ENCODE data around the gene BBS12. TPM values are rescaled to one million over a fixed set of nuclear protein-coding genes. Genes with fewer than 3 reads are reported as not detected.

Gene BBS12
- total and polyA plus RNA-seq, 2 experiments from 2014 or later, result 2.3 to 2.6 TPM

- Histone ChIP-seq H3K4me3 (no peak overlapping the region), H3K79me2 (replicated peaks; ENCODE audit: insufficient read depth) (no peaks in the 10 kb centered on the region), H3K4me1 (ENCODE audit: insufficient read depth) (no peaks in the 10 kb centered on the region), H3K36me3 (ENCODE audit: insufficient read depth) (no peaks in the 10 kb centered on the region), H3K4me2 (no peak overlapping the region), H4K20me1 (replicated peaks; ENCODE audit: insufficient read depth) (no peaks in the 10 kb centered on the region), H3K27me3 (ENCODE audit: insufficient read depth) (no peaks in the 10 kb centered on the region), H3K9me2 (ENCODE audit: insufficient read depth) (no peaks in the 10 kb centered on the region), H2AFZ (no peak overlapping the region), H3K27ac (ENCODE audit: low read depth) (no peak overlapping the region), H3F3A (replicated peaks; ENCODE audit: low read depth) (no peaks in the 10 kb centered on the region; the same call in 1 of the 2 replicates)
- H3K27ac Mint-ChIP-seq, result no peak overlapping the region
- ATAC-seq (peak; percentile 96), DNase-seq (ENCODE audit: low spot score) (peak; percentile 85)
- H3K4me1 Mint-ChIP-seq, result no peaks in the 10 kb centered on the region
- H3K36me3 Mint-ChIP-seq (ENCODE audit: low read depth), result no peaks in the 10 kb centered on the region
- no peaks in the 10 kb centered on the region for H3K9me3 Mint-ChIP-seq
- no peak overlapping the region for H3K4me3 Mint-ChIP-seq
- peaks cover 2% of the 10 kb centered on the region for H3K27me3 Mint-ChIP-seq (ENCODE audit: insufficient read depth, low read depth, poor library complexity)
- TF ChIP-seq REST (IDR thresholded peaks at IDR 0.05; ENCODE audit: unreplicated experiment), result no peak
- TF ChIP-seq CTCF (conservative IDR thresholded peaks at IDR 0.05; ENCODE audit: low read depth in 2 of 2), result peak; percentile 96 to 97
Observed at GRCh38 chr4:122716825-122717448, 15.6 kb upstream of the BBS12 start.

GRCh38 chr4:122718281-122718680, 14.2 kb upstream of the BBS12 start:
- Histone ChIP-seq H2AFZ (no peak overlapping the region), H3F3A (replicated peaks; ENCODE audit: low read depth) (no peaks in the 10 kb centered on the region; the same call in 1 of the 2 replicates), H3K79me2 (replicated peaks; ENCODE audit: insufficient read depth) (no peaks in the 10 kb centered on the region), H3K4me3 (no peak overlapping the region), H4K20me1 (replicated peaks; ENCODE audit: insufficient read depth) (no peaks in the 10 kb centered on the region), H3K27me3 (ENCODE audit: insufficient read depth) (no peaks in the 10 kb centered on the region), H3K36me3 (ENCODE audit: insufficient read depth) (no peaks in the 10 kb centered on the region), H3K9me2 (ENCODE audit: insufficient read depth) (no peaks in the 10 kb centered on the region), H3K27ac (ENCODE audit: low read depth) (no peak overlapping the region), H3K4me1 (ENCODE audit: insufficient read depth) (no peaks in the 10 kb centered on the region), H3K4me2 (no peak overlapping the region)
- Mint-ChIP-seq H3K36me3 (ENCODE audit: low read depth) (no peaks in the 10 kb centered on the region), H3K4me3 (no peak overlapping the region), H3K27me3 (ENCODE audit: insufficient read depth, low read depth, poor library complexity) (peaks cover 2% of the 10 kb centered on the region), H3K4me1 (no peaks in the 10 kb centered on the region), H3K9me3 (no peaks in the 10 kb centered on the region), H3K27ac (no peak overlapping the region)
- no peak for DNase-seq (ENCODE audit: low spot score)
- no peak for TF ChIP-seq NANOG (IDR thresholded peaks at IDR 0.05; ENCODE audit: borderline replicate concordance)
- TF ChIP-seq CTCF (conservative IDR thresholded peaks at IDR 0.05; ENCODE audit: low read depth in 2 of 2), result no peak
- no peak for TF ChIP-seq EZH2 (IDR thresholded peaks at IDR 0.05; ENCODE audit: low read depth, unreplicated experiment)
- TF ChIP-seq JUNB (IDR thresholded peaks at IDR 0.05; ENCODE audit: unreplicated experiment), result no peak
- no peak for TF ChIP-seq ZNF331 (CRISPR knock-in tag; IDR thresholded peaks at IDR 0.05; ENCODE audit: low read depth)
- no peak for ATAC-seq
